Nephron progenitor cell (in vitro differentiated cells): ENCODE results near the gene CSK.

Source experiments
- DNase-seq: peaks from one replicate; pipeline ENCODE4 v3.0.0; 2021
- H3K27ac Mint-ChIP-seq: 2 replicates; pipeline ENCODE4 v1.8.0; 2021; ENCODE audit warnings: mild to moderate bottlenecking, moderate library complexity, mixed read lengths
- H3K27me3 Mint-ChIP-seq: 2 replicates; pipeline ENCODE4 v1.8.0; 2021; ENCODE audit warnings: mild to moderate bottlenecking, low read depth, mixed read lengths; ENCODE audit not compliant: poor library complexity
- H3K36me3 Mint-ChIP-seq: 2 replicates; pipeline ENCODE4 v1.8.0; 2021; ENCODE audit warnings: low read depth, mixed read lengths
- H3K4me1 Mint-ChIP-seq: 2 replicates; pipeline ENCODE4 v1.8.0; 2021; ENCODE audit warnings: mixed read lengths
- H3K4me3 Mint-ChIP-seq: 2 replicates; pipeline ENCODE4 v1.8.0; 2021; ENCODE audit warnings: mild to moderate bottlenecking, moderate library complexity, mixed read lengths
- H3K9me3 Mint-ChIP-seq: 2 replicates; pipeline ENCODE4 v1.8.0; 2021; ENCODE audit warnings: mild to moderate bottlenecking, moderate library complexity, mixed read lengths
- CTCF ChIP-seq: fragments of 200-600 bp; sonication (generic); IDR thresholded peaks from 2 replicates; pipeline ENCODE4 v1.5.0; 2021; ENCODE audit warnings: antibody characterized with exemption

Gene CSK

DNA sequence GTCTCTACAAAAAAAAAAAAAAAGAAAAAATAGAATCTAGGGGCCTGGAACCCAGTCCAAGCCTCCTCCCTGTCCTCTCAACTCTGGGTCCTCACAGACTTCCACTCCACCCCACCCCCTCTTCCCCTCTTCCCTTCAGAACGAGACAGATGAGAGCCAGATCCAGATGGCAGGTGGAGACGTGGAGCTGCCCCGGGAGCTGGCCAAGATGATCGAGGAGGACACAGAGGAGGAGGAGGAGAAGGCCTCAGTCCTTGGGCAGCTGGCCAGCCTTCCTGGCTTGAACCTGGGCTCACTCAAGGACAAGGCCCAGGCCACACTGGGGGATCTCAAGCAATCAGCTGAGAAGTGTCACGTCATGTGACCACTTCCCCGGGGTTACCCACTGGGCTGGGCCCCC, 48.1 kb downstream of the CSK start:
- Mint-ChIP-seq H3K27me3 (peaks cover 64% of the 10 kb centered on the region), H3K36me3 (no peaks in the 10 kb centered on the region), H3K4me3 (no peak overlapping the region), H3K4me1 (peaks cover 32% of the 10 kb centered on the region), H3K27ac (no peak overlapping the region), H3K9me3 (no peaks in the 10 kb centered on the region)
- no peak for TF ChIP-seq CTCF
- DNase-seq, result no peak

DNA sequence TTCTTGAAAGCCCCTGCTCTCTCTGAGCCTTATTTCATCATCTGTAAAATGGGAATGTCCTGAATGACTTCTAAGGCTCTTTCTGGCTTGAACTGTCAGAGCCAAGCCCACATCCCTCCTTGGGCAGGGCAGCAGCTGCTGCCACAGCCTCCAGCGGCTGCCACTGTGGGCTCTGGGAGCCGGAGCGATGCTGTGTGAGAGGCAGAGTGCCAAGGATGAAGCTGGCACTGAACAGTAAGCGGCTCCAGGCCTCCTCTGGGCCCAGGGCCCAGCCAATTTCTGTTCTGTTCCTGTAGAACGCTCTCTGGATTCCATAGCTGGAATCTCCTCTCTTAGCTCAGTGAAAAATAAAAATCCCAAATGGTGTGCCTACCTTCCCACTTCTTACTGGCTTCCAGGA, 49.0 kb downstream of the CSK start:
- no peak for TF ChIP-seq CTCF
- Mint-ChIP-seq H3K36me3 (no peaks in the 10 kb centered on the region), H3K27me3 (peaks cover 57% of the 10 kb centered on the region), H3K4me1 (peaks cover 35% of the 10 kb centered on the region), H3K4me3 (no peak overlapping the region), H3K9me3 (no peaks in the 10 kb centered on the region), H3K27ac (no peak overlapping the region)
- DNase-seq, result no peak

DNA sequence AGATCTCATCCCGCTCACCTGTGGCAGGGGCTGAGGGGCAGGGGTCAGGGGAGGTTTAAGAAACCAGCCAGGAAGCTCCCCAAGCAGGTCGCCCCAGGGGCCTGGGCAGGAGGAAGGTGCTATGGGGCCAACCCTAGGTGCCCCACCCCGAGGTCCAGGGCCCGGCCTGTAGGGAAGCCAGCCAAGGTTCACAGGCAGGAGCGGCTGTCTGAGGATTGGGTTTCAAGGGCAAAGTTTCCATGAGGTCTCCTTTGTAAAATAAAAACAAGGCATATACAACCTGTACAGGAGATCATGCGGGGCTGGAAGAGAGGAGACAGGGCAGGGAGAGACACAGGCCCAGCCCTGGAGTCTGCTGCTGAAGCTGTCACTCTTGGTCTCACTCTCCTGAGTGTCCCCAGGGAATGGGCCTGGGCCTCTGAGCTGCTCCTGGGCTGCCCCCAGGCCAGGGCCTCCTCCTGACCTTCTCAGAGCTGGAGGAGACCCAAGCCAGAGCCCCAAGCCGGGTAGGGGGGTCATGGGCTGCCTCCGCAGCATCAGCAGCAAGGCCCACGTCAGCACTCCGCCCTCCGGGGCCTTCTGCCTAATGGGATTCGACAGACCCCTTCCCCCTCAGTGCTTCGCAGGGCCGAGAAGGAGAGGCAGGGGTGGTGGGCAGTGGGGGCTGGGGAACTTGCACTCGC, 50.1 kb downstream of the CSK start:
- Mint-ChIP-seq H3K27me3 (peaks cover 50% of the 10 kb centered on the region), H3K36me3 (no peaks in the 10 kb centered on the region), H3K27ac (no peak overlapping the region), H3K9me3 (no peaks in the 10 kb centered on the region), H3K4me3 (no peak overlapping the region), H3K4me1 (peaks cover 35% of the 10 kb centered on the region)
- no peak for TF ChIP-seq CTCF
- DNase-seq, result peak; percentile 20

- Mint-ChIP-seq H3K27me3 (peaks cover 41% of the 10 kb centered on the region), H3K9me3 (no peaks in the 10 kb centered on the region), H3K4me3 (no peak overlapping the region), H3K4me1 (peaks cover 39% of the 10 kb centered on the region), H3K36me3 (no peaks in the 10 kb centered on the region), H3K27ac (no peak overlapping the region)
- no peak for TF ChIP-seq CTCF
- DNase-seq, result no peak
These were observed 50.9 kb downstream of the CSK start for GRCh38 chr15:74832826-74833225.

GRCh38 chr15:74833376-74834107, 51.7 kb downstream of the CSK start:
- DNase-seq, result no peak
- Mint-ChIP-seq H3K4me3 (no peak overlapping the region), H3K27ac (no peak overlapping the region), H3K9me3 (no peaks in the 10 kb centered on the region), H3K27me3 (peaks cover 34% of the 10 kb centered on the region), H3K36me3 (no peaks in the 10 kb centered on the region), H3K4me1 (peaks cover 39% of the 10 kb centered on the region)
- no peak for TF ChIP-seq CTCF
